ENCODE measurements around the gene FSIP1.

- TF ChIP-seq CTCF (IDR thresholded peaks at IDR 0.05) (no peak), POLR2A (IDR thresholded peaks at IDR 0.05) (no peak)
These were observed 78.4 kb downstream of the FSIP1 start for GRCh38 chr15:39704235-39704634.

Data from lower leg skin (tissue), 3 donors.